Fibroblast of skin of scalp (primary cell): Measurements from ENCODE around the gene EIPR1.

Experiments used
- DNase-seq: peaks from one replicate; pipeline ENCODE4 v3.0.0-alpha.2; 2013

Gene EIPR1

GRCh38 chr2:3146772-3147650 lies 230.6 kb downstream of the EIPR1 start:
- no peak for DNase-seq

- DNase-seq = no peak
Observed at GRCh38 chr2:3146175-3146574, 231.4 kb downstream of the EIPR1 start.

DNA sequence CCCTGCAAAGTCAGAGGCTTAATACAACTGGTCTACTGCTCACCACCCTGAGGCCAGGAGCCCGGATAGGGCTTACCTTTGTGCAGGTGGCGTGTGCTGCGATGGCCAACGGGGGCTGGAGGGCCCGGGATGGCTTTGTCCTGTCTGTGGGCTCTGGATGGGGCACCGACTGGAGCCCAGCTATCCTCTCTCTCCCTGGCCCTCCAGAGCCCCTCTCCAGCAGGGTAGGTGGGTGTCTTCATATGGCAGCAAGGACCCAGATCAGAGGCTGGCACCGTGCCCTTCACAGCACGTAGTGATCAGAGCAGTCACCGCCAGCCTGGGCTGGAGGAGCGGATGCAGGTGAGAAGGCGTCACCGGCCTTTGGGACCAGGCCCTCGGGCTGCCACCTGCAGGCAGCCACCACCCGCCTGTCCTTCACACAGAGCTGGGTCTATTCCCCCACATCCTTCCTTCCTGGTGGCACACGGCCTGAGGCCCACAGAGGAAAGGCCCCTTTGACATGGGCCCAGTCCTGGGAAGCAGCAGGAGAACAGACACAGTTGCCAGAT lies 232.1 kb downstream of the EIPR1 start:
- DNase-seq = no peak

DNA sequence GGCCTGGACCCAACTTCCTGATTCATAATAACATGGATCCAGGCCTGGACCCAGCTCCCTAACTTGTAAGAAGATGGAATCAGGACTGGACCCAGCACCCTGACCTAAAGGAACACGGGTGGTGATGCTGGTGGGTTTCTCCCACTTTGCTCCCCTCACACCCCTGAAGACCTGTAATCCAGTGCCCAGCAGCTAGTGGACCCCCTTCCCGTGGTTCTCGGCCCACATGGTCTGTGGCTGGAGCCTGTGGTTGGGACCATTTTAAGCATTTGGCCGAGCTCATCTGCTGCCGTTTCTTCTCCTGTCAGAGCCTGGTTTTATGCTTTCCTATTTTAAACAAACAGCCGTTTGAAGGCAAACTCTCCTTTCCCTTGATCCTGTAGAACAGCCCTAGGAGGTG lies 232.8 kb downstream of the EIPR1 start:
- no peak for DNase-seq

DNA sequence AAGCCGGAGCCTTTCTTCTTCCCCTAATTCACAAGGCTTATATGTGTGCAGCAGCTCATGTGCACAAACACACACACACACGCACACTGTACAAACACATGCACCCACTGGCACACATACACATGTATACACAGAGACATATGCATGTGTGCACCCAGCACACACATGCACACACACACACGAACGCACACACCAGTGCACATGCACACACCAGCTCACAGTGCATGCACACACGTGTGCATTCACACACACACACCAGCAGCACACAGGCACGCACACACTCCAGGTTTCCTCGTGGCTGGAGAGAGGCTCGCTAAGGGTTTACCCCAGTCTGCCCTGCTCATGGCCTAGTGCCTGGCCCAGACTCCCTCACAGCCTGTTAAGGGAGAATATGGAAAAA lies 234.0 kb downstream of the EIPR1 start:
- DNase-seq = no peak

DNA sequence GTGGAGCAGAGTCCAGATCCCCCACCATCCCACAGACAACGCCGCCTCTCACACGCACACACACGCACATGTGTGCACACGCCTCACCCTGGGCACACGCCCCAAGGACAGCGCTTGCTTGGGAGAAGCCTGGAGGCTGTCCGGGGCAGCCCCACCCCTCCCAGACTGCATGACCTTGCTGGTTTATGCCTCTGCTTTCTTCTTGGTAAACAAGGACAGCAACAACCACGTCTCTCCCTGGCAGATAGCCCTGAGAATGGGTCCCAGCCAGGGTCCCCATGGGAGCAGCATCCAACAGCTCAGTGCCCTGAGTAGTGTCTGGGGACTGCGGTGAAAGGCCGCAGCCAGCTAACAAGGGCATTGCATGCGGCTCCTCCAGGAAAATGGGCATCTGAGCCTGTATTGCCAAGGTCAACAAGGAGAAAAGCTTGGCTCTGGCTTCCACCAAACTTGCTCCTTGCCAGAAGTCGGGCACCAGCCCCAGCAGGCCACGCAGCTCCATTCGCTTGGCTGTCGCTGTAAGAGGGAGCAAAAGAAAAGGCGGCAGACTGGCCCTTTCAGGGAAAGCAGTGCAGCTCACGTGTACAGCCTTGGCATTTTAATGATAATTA lies 234.6 kb downstream of the EIPR1 start:
- DNase-seq = no peak

DNA sequence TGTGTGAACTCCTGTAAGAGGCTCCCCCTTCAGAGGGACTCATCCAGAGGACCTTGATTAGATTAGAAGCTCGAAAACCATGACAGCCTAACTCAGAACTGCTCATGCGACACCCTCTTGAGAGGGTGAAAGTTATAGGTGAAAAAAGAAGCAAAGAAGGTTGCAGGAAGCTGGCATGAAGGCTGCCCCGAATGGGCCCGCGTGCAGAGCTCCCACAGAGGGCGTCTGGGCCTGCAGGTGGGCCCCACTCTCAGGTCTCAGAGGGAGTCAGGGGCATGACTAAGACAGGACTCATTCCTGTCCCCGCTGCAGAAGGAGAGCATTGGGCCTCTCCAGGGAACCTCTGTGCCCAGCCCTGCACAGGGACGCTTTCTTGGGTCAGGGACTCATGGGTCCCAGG lies 235.4 kb downstream of the EIPR1 start:
- DNase-seq = no peak

GRCh38 chr2:3141696-3142095 lies 235.9 kb downstream of the EIPR1 start:
- DNase-seq = no peak

DNA sequence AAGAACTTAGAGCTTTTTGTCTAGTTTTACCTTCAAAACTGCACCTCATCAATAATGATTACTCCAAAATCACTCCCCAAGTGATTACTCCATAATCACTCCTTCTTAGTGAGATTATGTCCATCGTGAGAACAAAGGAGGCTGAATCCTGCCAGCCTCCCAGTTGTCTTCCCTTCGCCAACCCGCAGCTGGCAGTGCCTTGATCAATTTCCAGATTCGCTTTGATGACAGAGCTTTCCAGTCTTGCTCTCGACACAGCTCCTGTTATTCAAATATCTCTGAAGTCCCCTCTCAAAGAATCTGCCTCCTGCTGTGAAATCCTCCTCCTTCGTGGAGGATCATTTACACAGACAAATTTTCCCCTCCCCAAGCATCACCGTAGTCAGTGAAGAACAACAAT lies 237.7 kb downstream of the EIPR1 start:
- no peak for DNase-seq
